ENCODE data around the gene MED25. TPM values are rescaled to one million over a fixed set of nuclear protein-coding genes. Genes with fewer than 3 reads are reported as not detected.

MED25 gene
- total RNA-seq, 1 experiment from 2014 or later = 81.2 TPM

DNA sequence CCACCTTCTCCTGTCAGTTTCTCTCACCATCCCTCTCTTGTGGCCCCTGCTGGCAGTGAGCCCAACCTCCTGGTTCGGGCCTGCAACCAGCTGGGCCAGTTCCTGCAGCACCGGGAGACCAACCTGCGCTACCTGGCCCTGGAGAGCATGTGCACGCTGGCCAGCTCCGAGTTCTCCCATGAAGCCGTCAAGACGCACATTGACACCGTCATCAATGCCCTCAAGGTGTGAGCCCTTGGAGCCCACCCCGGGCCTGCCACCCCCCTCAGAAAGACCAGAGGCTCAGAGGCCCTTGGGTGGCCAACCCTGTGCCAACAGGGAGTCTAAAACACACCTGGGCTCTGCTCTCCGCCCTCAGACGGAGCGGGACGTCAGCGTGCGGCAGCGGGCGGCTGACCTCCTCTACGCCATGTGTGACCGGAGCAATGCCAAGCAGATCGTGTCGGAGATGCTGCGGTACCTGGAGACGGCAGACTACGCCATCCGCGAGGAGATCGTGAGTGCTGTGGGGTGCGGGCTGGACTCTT is 18.8 kb upstream of the MED25 start (continued):
- TF ChIP-seq GABPB1 (CRISPR knock-in tag; IDR thresholded peaks at IDR 0.05) (no peak), FOXJ3 (CRISPR knock-in tag; IDR thresholded peaks at IDR 0.05; ENCODE audit: borderline replicate concordance) (no peak), RELA (CRISPR knock-in tag; IDR thresholded peaks at IDR 0.05; ENCODE audit: borderline replicate concordance) (no peak), ATF1 (CRISPR knock-in tag; IDR thresholded peaks at IDR 0.05) (no peak), NFATC4 (CRISPR knock-in tag; IDR thresholded peaks at IDR 0.05) (no peak), CREB1 (CRISPR knock-in tag; IDR thresholded peaks at IDR 0.05) (no peak), TEAD4 (CRISPR knock-in tag; IDR thresholded peaks at IDR 0.05) (no peak)
- TF ChIP-seq, protein P1, sequence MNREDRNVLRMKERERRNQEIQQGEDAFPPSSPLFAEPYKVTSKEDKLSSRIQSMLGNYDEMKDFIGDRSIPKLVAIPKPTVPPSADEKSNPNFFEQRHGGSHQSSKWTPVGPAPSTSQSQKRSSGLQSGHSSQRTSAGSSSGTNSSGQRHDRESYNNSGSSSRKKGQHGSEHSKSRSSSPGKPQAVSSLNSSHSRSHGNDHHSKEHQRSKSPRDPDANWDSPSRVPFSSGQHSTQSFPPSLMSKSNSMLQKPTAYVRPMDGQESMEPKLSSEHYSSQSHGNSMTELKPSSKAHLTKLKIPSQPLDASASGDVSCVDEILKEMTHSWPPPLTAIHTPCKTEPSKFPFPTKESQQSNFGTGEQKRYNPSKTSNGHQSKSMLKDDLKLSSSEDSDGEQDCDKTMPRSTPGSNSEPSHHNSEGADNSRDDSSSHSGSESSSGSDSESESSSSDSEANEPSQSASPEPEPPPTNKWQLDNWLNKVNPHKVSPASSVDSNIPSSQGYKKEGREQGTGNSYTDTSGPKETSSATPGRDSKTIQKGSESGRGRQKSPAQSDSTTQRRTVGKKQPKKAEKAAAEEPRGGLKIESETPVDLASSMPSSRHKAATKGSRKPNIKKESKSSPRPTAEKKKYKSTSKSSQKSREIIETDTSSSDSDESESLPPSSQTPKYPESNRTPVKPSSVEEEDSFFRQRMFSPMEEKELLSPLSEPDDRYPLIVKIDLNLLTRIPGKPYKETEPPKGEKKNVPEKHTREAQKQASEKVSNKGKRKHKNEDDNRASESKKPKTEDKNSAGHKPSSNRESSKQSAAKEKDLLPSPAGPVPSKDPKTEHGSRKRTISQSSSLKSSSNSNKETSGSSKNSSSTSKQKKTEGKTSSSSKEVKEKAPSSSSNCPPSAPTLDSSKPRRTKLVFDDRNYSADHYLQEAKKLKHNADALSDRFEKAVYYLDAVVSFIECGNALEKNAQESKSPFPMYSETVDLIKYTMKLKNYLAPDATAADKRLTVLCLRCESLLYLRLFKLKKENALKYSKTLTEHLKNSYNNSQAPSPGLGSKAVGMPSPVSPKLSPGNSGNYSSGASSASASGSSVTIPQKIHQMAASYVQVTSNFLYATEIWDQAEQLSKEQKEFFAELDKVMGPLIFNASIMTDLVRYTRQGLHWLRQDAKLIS (CRISPR knock-in tag; IDR thresholded peaks at IDR 0.05; ENCODE audit: borderline replicate concordance) = no peak
- TF ChIP-seq, protein P2, sequence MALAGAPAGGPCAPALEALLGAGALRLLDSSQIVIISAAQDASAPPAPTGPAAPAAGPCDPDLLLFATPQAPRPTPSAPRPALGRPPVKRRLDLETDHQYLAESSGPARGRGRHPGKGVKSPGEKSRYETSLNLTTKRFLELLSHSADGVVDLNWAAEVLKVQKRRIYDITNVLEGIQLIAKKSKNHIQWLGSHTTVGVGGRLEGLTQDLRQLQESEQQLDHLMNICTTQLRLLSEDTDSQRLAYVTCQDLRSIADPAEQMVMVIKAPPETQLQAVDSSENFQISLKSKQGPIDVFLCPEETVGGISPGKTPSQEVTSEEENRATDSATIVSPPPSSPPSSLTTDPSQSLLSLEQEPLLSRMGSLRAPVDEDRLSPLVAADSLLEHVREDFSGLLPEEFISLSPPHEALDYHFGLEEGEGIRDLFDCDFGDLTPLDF (CRISPR knock-in tag; IDR thresholded peaks at IDR 0.05) = no peak
- TF ChIP-seq, protein P3, sequence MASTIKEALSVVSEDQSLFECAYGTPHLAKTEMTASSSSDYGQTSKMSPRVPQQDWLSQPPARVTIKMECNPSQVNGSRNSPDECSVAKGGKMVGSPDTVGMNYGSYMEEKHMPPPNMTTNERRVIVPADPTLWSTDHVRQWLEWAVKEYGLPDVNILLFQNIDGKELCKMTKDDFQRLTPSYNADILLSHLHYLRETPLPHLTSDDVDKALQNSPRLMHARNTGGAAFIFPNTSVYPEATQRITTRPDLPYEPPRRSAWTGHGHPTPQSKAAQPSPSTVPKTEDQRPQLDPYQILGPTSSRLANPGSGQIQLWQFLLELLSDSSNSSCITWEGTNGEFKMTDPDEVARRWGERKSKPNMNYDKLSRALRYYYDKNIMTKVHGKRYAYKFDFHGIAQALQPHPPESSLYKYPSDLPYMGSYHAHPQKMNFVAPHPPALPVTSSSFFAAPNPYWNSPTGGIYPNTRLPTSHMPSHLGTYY (CRISPR knock-in tag; IDR thresholded peaks at IDR 0.05) = no peak

DNA sequence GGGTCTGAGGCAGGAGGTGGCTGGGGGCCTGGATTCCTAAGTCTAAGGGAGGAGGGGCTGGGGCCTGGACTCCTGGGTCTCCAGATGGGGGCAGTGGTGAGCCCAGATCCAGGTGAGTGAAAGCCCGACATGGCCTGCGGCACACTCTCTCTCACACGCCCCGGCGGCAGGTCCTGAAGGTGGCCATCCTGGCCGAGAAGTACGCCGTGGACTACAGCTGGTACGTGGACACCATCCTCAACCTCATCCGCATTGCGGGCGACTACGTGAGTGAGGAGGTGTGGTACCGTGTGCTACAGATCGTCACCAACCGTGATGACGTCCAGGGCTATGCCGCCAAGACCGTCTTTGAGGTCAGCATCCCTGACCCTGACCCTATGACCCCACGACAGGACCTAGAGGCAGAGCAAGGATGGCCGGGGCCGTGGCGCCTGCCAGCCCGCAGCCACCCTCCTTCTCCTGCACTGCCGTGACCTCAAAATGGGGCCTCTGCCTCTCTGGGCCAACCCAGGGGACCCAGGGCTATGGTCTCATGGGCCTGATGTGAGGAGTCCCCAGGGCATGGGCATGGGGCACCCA is 18.2 kb upstream of the MED25 start:
- ChIA-PET CTCF (interaction anchor here (1.5 kb wide), 1 partner anchor 10 kb away, joined by 3 read pairs; no protein-coding TSS in a partner anchor), POLR2A (no interaction called here)
- TF ChIP-seq NFATC4 (CRISPR knock-in tag; IDR thresholded peaks at IDR 0.05) = no peak
- TF ChIP-seq SP1 (CRISPR knock-in tag; conservative IDR thresholded peaks at IDR 0.05) = 0 out of 2 replicates have a peak, but pooled peaks have one; percentile 17
- TF ChIP-seq, protein P4, sequence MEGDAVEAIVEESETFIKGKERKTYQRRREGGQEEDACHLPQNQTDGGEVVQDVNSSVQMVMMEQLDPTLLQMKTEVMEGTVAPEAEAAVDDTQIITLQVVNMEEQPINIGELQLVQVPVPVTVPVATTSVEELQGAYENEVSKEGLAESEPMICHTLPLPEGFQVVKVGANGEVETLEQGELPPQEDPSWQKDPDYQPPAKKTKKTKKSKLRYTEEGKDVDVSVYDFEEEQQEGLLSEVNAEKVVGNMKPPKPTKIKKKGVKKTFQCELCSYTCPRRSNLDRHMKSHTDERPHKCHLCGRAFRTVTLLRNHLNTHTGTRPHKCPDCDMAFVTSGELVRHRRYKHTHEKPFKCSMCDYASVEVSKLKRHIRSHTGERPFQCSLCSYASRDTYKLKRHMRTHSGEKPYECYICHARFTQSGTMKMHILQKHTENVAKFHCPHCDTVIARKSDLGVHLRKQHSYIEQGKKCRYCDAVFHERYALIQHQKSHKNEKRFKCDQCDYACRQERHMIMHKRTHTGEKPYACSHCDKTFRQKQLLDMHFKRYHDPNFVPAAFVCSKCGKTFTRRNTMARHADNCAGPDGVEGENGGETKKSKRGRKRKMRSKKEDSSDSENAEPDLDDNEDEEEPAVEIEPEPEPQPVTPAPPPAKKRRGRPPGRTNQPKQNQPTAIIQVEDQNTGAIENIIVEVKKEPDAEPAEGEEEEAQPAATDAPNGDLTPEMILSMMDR (IDR thresholded peaks at IDR 0.05) = peak; percentile 35; the same call in 1 of the 2 replicates
- H3K36me3 Mint-ChIP-seq = peaks cover 35% of the 10 kb centered on the region
- H3K27ac Mint-ChIP-seq = no peak overlapping the region
- ATAC-seq (peak; percentile 61), DNase-seq (ENCODE audit: low spot score) (peak; percentile 82)
- no peaks in the 10 kb centered on the region for H3K9me3 Mint-ChIP-seq
- no peaks in the 10 kb centered on the region for H3K27me3 Mint-ChIP-seq (ENCODE audit: low read depth)
- H3K4me1 Mint-ChIP-seq = peaks cover 15% of the 10 kb centered on the region
- H3K4me3 Mint-ChIP-seq = no peak overlapping the region

DNA sequence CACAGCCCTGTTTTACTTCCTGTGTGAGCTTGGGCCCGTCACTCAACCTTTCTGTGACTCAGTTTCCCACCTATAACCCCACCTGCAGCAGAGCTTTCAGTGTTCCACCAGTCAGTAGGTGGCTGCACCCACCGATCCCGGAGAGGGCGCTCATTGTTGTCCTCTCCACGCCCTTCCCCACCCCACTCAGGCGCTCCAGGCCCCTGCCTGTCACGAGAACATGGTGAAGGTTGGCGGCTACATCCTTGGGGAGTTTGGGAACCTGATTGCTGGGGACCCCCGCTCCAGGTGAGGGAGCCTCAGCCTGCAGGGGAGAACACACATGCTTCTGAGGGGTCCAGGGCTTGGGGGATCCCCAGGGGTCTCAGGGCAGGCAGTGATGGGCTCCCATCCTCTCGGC is 17.3 kb upstream of the MED25 start:
- peaks cover 15% of the 10 kb centered on the region for H3K4me1 Mint-ChIP-seq

More for the DNA sequence above, 17.3 kb upstream of the MED25 start:
- no peaks in the 10 kb centered on the region for H3K9me3 Mint-ChIP-seq
- ChIA-PET POLR2A (no interaction called here), CTCF (interaction anchor here (0.5 kb wide), 1 partner anchor 229 kb away, joined by 4 read pairs; no protein-coding TSS in a partner anchor)
- no peak overlapping the region for H3K27ac Mint-ChIP-seq
- H3K4me3 Mint-ChIP-seq = no peak overlapping the region
- TF ChIP-seq, protein P5, sequence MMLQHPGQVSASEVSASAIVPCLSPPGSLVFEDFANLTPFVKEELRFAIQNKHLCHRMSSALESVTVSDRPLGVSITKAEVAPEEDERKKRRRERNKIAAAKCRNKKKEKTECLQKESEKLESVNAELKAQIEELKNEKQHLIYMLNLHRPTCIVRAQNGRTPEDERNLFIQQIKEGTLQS (CRISPR knock-in tag; conservative IDR thresholded peaks at IDR 0.05) = no peak
- H3K36me3 Mint-ChIP-seq = peaks cover 27% of the 10 kb centered on the region
- H3K27me3 Mint-ChIP-seq (ENCODE audit: low read depth) = no peaks in the 10 kb centered on the region
- no peak for ATAC-seq
- no peak for DNase-seq (ENCODE audit: low spot score)

Measured in WTC11 (cell line).